Mammary microvascular endothelial cell (primary cell): ENCODE measurements around the gene CCDC157. TPM values are rescaled to one million over a fixed set of nuclear protein-coding genes. Genes with fewer than 3 reads are reported as not detected.

Source experiments
- total RNA-seq: library from RNA; depleted of rRNA; stranded (reverse); fragments of >200 nt; gene quantifications from 2 replicates; pipeline ENCODE4 v1.2.3, GENCODE V29; 2015

The CCDC157 gene
- 1.3 and 5.1 TPM in 2 replicates for total RNA-seq

GRCh38 chr22:30356449-30357235, at the start of gene CCDC157, which contains the start of gene SF3A1:
TSS of gene CCDC157 (plus strand) at chr22:30357007. CDS start at chr22:30366001, 8,994 bp downstream.
TSS of gene SF3A1 (minus strand) at chr22:30356894. CDS start at chr22:30356792, 102 bp downstream.

GRCh38 chr22:30326706-30327362, 30.0 kb upstream of the CCDC157 start, which contains the start of gene TBC1D10A:
TSS of gene TBC1D10A (minus strand) at chr22:30326941. CDS start at chr22:30326881, 60 bp downstream.

GRCh38 chr22:30386960-30387827, 30.4 kb downstream of the CCDC157 start, which contains the start of gene RNF215:
TSS of gene RNF215 (minus strand) at chr22:30387411. CDS start at chr22:30387313, 98 bp downstream.

GRCh38 chr22:30396871-30397655, 40.3 kb downstream of the CCDC157 start, which contains the start of gene SEC14L2:
TSS of gene SEC14L2 (plus strand) at chr22:30397018. CDS start at chr22:30397117, 99 bp downstream.

GRCh38 chr22:30425616-30426387, 69.0 kb downstream of the CCDC157 start, which contains the start of gene MTFP1:
TSS of gene MTFP1 (plus strand) at chr22:30425768. CDS start at chr22:30425880, 112 bp downstream.

Other genes starting within 250 kb of the CCDC157 start
- 0.33 and 0.49 TPM in 2 replicates for gene LIF, start 110.2 kb upstream of the CCDC157 start, total RNA-seq
- not detected in 2 replicates for gene OSM, start 90.2 kb upstream of the CCDC157 start, total RNA-seq
- gene CASTOR1, start 67.5 kb upstream of the CCDC157 start, total RNA-seq = 9.0 and 13.7 TPM in 2 replicates
- gene TBC1D10A, start 30.1 kb upstream of the CCDC157 start, total RNA-seq = 8.5 and 10.1 TPM in 2 replicates
- 28.6 and 40.0 TPM in 2 replicates for gene SF3A1, start 113 bp upstream of the CCDC157 start, total RNA-seq
- gene RNF215, start 30.4 kb downstream of the CCDC157 start, total RNA-seq = 7.8 and 8.1 TPM in 2 replicates
- 33.0 and 36.9 TPM in 2 replicates for gene SEC14L2, start 40.0 kb downstream of the CCDC157 start, total RNA-seq
- gene MTFP1, start 68.8 kb downstream of the CCDC157 start, total RNA-seq = 106 and 127 TPM in 2 replicates
- not detected in 2 replicates for gene SEC14L3, start 115.0 kb downstream of the CCDC157 start, total RNA-seq
- 0.15 and 0.53 TPM in 2 replicates for gene SEC14L4, start 148.7 kb downstream of the CCDC157 start, total RNA-seq
- gene SEC14L6, start 189.7 kb downstream of the CCDC157 start, total RNA-seq = not detected in 2 replicates
- gene GAL3ST1, start 217.7 kb downstream of the CCDC157 start, total RNA-seq = not detected in 2 replicates
- gene PES1, start 234.9 kb downstream of the CCDC157 start, total RNA-seq = 85.1 and 96.2 TPM in 2 replicates